ENCODE results near the gene TBCEL.
"Not testable (repeated sequence)": the region's sequence is repeated elsewhere in the genome, so short reads cannot be mapped to it uniquely, and the experiment has no call there.

The TBCEL gene

GRCh38 chr11:121029153-121029552 is 5.3 kb downstream of the TBCEL start:
- no peak overlapping the region for H3K27ac ChIP-seq (ENCODE audit: low read depth, low read length)
- TF ChIP-seq CTCF (IDR thresholded peaks at IDR 0.05; ENCODE audit: insufficient read depth, low read length, poor library complexity, severe bottlenecking): no peak
- no peak overlapping the region for H3K9ac ChIP-seq (ENCODE audit: low read length)
- no peak overlapping the region for H3K4me3 ChIP-seq (ENCODE audit: insufficient read depth, low read length, poor library complexity, severe bottlenecking)
- H2AFZ ChIP-seq (ENCODE audit: low read depth, low read length, severe bottlenecking): no peak overlapping the region
- H3K36me3 ChIP-seq (ENCODE audit: low read length): no peaks in the 10 kb centered on the region
- H4K20me1 ChIP-seq (ENCODE audit: low read depth, low read length): 0 out of 2 replicates have a peak, but pooled peaks cover 12% of the 10 kb centered on the region
- H3K9me3 ChIP-seq (ENCODE audit: insufficient read depth, low read length): no peaks in the 10 kb centered on the region
- H3K4me2 ChIP-seq (ENCODE audit: low read depth, low read length, poor library complexity, severe bottlenecking): no peak overlapping the region
- peaks cover 14% of the 10 kb centered on the region for H3K79me2 ChIP-seq (ENCODE audit: insufficient read depth, low read length)
- no peaks in the 10 kb centered on the region; the same call in 1 of the 2 replicates for H3F3A ChIP-seq (ENCODE audit: insufficient read depth)
- H3K27me3 ChIP-seq (ENCODE audit: low read length): no peaks in the 10 kb centered on the region
- H3K9me2 ChIP-seq (replicated peaks; ENCODE audit: insufficient read depth, low read length): no peaks in the 10 kb centered on the region

GRCh38 chr11:121029813-121030445 is 6.0 kb downstream of the TBCEL start:
- Histone ChIP-seq H3K9ac (ENCODE audit: low read length) (no peak overlapping the region), H3F3A (ENCODE audit: insufficient read depth) (no peaks in the 10 kb centered on the region; the same call in 1 of the 2 replicates), H3K27me3 (ENCODE audit: low read length) (no peaks in the 10 kb centered on the region), H3K9me2 (replicated peaks; ENCODE audit: insufficient read depth, low read length) (no peaks in the 10 kb centered on the region), H4K20me1 (ENCODE audit: low read depth, low read length) (0 out of 2 replicates have a peak, but pooled peaks cover 12% of the 10 kb centered on the region), H3K27ac (ENCODE audit: low read depth, low read length) (no peak overlapping the region), H3K36me3 (ENCODE audit: low read length) (no peaks in the 10 kb centered on the region), H3K9me3 (ENCODE audit: insufficient read depth, low read length) (no peaks in the 10 kb centered on the region), H2AFZ (ENCODE audit: low read depth, low read length, severe bottlenecking) (no peak overlapping the region), H3K79me2 (ENCODE audit: insufficient read depth, low read length) (peaks cover 9% of the 10 kb centered on the region), H3K4me3 (ENCODE audit: insufficient read depth, low read length, poor library complexity, severe bottlenecking) (no peak overlapping the region), H3K4me2 (ENCODE audit: low read depth, low read length, poor library complexity, severe bottlenecking) (no peak overlapping the region)
- TF ChIP-seq EZH2phosphoT487 (conservative IDR thresholded peaks at IDR 0.05; ENCODE audit: low read length) (no peak), CTCF (IDR thresholded peaks at IDR 0.05; ENCODE audit: insufficient read depth, low read length, poor library complexity, severe bottlenecking) (no peak)

- H3K9ac ChIP-seq (ENCODE audit: low read length): no peak overlapping the region
- H3K4me3 ChIP-seq (ENCODE audit: insufficient read depth, low read length, poor library complexity, severe bottlenecking): no peak overlapping the region
- no peak for TF ChIP-seq EZH2phosphoT487 (conservative IDR thresholded peaks at IDR 0.05; ENCODE audit: low read length)
- TF ChIP-seq CTCF (IDR thresholded peaks at IDR 0.05; ENCODE audit: insufficient read depth, low read length, poor library complexity, severe bottlenecking): no peak
- 0 out of 2 replicates have a peak, but pooled peaks cover 12% of the 10 kb centered on the region for H4K20me1 ChIP-seq (ENCODE audit: low read depth, low read length)
- no peak overlapping the region for H3K4me2 ChIP-seq (ENCODE audit: low read depth, low read length, poor library complexity, severe bottlenecking)
- no peak overlapping the region for H2AFZ ChIP-seq (ENCODE audit: low read depth, low read length, severe bottlenecking)
- no peaks in the 10 kb centered on the region for H3K79me2 ChIP-seq (ENCODE audit: insufficient read depth, low read length)
- no peaks in the 10 kb centered on the region for H3K27me3 ChIP-seq (ENCODE audit: low read length)
- H3K27ac ChIP-seq (ENCODE audit: low read depth, low read length): no peak overlapping the region
- H3F3A ChIP-seq (ENCODE audit: insufficient read depth): no peaks in the 10 kb centered on the region; the same call in 1 of the 2 replicates
- no peaks in the 10 kb centered on the region for H3K9me3 ChIP-seq (ENCODE audit: insufficient read depth, low read length)
- no peaks in the 10 kb centered on the region for H3K36me3 ChIP-seq (ENCODE audit: low read length)
- no peaks in the 10 kb centered on the region for H3K9me2 ChIP-seq (replicated peaks; ENCODE audit: insufficient read depth, low read length)
These were observed 7.3 kb downstream of the TBCEL start for GRCh38 chr11:121031167-121031566.

DNA sequence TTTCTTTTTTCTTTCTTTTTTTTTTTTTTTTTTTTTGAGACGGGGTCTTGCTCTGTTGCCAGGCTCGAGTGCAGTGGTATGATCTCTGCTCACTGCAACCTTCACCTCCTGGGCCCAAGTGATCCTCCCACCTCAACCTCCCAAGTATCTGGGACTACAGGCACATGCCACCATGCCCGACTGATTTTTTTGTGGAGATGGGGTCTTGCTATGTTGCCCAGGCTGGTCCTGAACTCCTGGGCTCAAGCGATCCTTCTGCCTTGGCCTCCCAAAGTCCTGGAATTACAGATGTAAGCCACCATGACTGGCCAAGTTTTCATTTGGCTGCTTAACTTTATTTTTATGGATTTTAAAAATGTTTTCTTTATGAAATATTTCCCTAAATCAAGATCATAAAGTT is 7.7 kb downstream of the TBCEL start:
- not testable (repeated sequence) for H3K9me2 ChIP-seq (replicated peaks; ENCODE audit: insufficient read depth, low read length)

More for the DNA sequence above, 7.7 kb downstream of the TBCEL start:
- H3K4me3 ChIP-seq (ENCODE audit: insufficient read depth, low read length, poor library complexity, severe bottlenecking); H3K4me2 ChIP-seq (ENCODE audit: low read depth, low read length, poor library complexity, severe bottlenecking); H3K27me3 ChIP-seq (ENCODE audit: low read length); H3K9ac ChIP-seq (ENCODE audit: low read length); H2AFZ ChIP-seq (ENCODE audit: low read depth, low read length, severe bottlenecking); H3K36me3 ChIP-seq (ENCODE audit: low read length); H3K9me3 ChIP-seq (ENCODE audit: insufficient read depth, low read length); H3K27ac ChIP-seq (ENCODE audit: low read depth, low read length); H3K79me2 ChIP-seq (ENCODE audit: insufficient read depth, low read length); H3F3A ChIP-seq (ENCODE audit: insufficient read depth): not testable (repeated sequence)
- H4K20me1 ChIP-seq (ENCODE audit: low read depth, low read length): 0 out of 2 replicates have a peak, but pooled peaks cover 12% of the 10 kb centered on the region

Data from SU-DHL-6 (cell line).